Motor neuron (in vitro differentiated cells): Measurements from ENCODE around the gene GINS2. TPM values are rescaled to one million over a fixed set of nuclear protein-coding genes. Genes with fewer than 3 reads are reported as not detected.

Experiments
- ATAC-seq, 8 experiments: fragments of 200-7000 bp; cut with Tn5 transposase; replicated peaks in 6 of 8; 2 replicates each; pipeline ENCODE4 v1.8.0; 2021; ENCODE audit warnings: mild to moderate bottlenecking in 8 of 8, moderate library complexity in 8 of 8
- H3K27ac ChIP-seq, 2 donors: fragments of 250-450 bp; sonication (Bioruptor Pico); 2 replicates each; pipeline ENCODE4 v1.9.0; 2021; ENCODE audit warnings: antibody characterized with exemption in 2 of 2, mild to moderate bottlenecking in 2 of 2, moderate library complexity in 1 of 2
- H3K4me1 ChIP-seq, 2 donors: fragments of 250-450 bp; sonication (Bioruptor Pico); replicated peaks in 1 of 2; 2 replicates each; pipeline ENCODE4 v1.6.1; 2021; ENCODE audit warnings: antibody characterized with exemption in 2 of 2, mild to moderate bottlenecking in 2 of 2, moderate library complexity in 1 of 2
- H3K4me3 ChIP-seq, 5 donors: fragments of 250-450 bp; sonication (Bioruptor Pico); 2 replicates each; pipeline ENCODE4 v1.9.0; 2021; ENCODE audit warnings: antibody characterized with exemption in 5 of 5, mild to moderate bottlenecking in 5 of 5, moderate library complexity in 4 of 5
- WGBS, 10 experiments: fragments of 450-650 bp; shearing (Covaris generic); methylation state at CpG; one replicate each; pipeline ENCODE4 v1.0.0; 2022; 5-methylcytosine and 5-hydroxymethylcytosine counted together
- in situ Hi-C, 9 experiments: fragments of 400-800 bp; cut with MboI; loops; one replicate each; pipeline ENCODE4 v1.15.0; 2021; ENCODE audit warnings: low sequenced_read_pairs in 9 of 9, low pct_unique_long_range_greater_than_20kb in 2 of 9; ENCODE audit not compliant: unreplicated experiment in 9 of 9
- total RNA-seq, 8 experiments: library from RNA; unstranded; fragments of 300-600 nt; gene quantifications; 2 replicates each; pipeline versions ENCODE4 v1.2.3 to v1.2.4, GENCODE V29; 2022

GINS2 gene
- total RNA-seq, 8 experiments from 2014 or later: 0.25 to 26.1 (median 5.3) TPM

DNA sequence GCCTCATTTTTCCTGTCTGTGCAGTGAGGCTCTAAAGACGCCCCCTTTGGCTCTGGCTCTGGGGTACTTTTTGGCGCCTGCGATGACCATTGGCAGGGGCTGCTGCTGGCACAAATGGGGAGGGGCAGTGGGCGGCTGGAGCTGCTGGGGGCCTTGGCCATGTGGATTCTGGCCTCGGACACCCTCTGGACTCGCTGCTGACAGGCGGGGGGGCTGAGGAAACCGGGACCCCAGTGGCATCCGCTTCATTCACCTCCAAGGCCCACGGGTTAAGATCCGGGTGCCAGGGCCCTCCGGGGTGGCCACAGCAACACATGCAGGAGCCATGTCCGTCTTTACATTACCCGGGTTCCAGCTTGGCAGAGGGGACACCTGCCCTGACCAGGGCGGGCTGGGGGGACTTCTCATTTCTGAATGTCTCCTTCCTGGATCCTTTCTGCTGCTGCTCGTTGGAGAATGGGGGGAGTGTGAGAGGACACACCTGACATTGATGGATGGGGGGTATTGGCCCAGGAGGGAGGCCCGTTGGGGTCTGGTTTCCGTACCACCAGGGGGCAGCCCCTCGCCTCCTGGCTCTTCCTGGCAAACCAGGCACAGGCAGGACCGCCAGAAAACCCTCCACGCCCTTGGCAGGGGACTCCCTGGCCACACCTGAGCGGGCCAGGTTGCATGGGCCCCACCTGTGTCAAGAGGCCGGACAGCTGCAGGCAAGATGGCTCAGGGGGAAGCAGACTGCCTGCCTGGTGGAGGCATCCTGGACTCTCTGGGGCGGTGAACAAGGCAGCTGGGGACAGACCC is 53.8 kb downstream of the GINS2 start:
- WGBS, 10 experiments: 83 to 98% (median 88%) methylated on average over 5 of the region's 24 CpGs; no CpG with 5 or more reads in 7 of the 10 experiments

GRCh38 chr16:85633888-85634287 is 54.9 kb downstream of the GINS2 start:
- Histone ChIP-seq H3K27ac (no peak overlapping the region), H3K4me1 (peaks cover 57 to 66% of the 10 kb centered on the region in 2 donors), H3K4me3 (no peak overlapping the region)
- in situ Hi-C loops: no loop called here
- ATAC-seq: no peak
- 87 to 96% methylated on average over 5 to 15 of the region's 35 CpGs; no CpG with 5 or more reads in 8 of the 10 experiments for WGBS, 10 experiments

More for the DNA sequence above, 53.8 kb downstream of the GINS2 start:
- no peak overlapping the region for H3K4me3 ChIP-seq
- peak in 1 of 8 experiments; percentile 22 for ATAC-seq
- peaks cover 62 to 68% of the 10 kb centered on the region in 2 donors for H3K4me1 ChIP-seq
- H3K27ac ChIP-seq: no peak overlapping the region
- in situ Hi-C loops: no loop called here

DNA sequence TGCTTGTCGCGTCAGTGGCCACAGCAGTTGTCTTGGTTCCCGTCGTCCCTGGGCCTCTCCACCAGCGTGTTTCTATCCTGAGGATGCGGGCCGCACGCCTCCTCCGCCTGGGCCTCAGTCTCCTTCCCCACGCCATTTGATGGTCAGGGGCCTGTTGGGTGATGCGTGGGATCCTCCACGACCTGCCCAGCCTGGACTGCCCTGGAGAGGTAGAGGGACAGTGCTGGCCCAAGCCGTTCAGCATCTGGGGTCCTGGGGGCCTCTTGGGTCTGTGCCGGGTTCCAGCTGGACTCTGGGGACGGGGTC is 55.4 kb downstream of the GINS2 start:
- H3K4me3 ChIP-seq: no peak overlapping the region
- ATAC-seq: no peak
- 70 to 100% (median 70%) methylated on average over 2 to 3 of the region's 15 CpGs; no CpG with 5 or more reads in 7 of the 10 experiments for WGBS, 10 experiments
- peaks cover 58 to 67% of the 10 kb centered on the region in 2 donors for H3K4me1 ChIP-seq
- no peak overlapping the region for H3K27ac ChIP-seq
- in situ Hi-C loops: no loop called here

GRCh38 chr16:85632709-85633437 is 55.9 kb downstream of the GINS2 start:
- H3K27ac ChIP-seq: no peak overlapping the region
- ATAC-seq: no peak
- peaks cover 58 to 67% of the 10 kb centered on the region in 2 donors for H3K4me1 ChIP-seq
- 98% methylated on average over 7 to 9 of the region's 35 CpGs; no CpG with 5 or more reads in 8 of the 10 experiments for WGBS, 10 experiments
- in situ Hi-C loops: no loop called here
- no peak overlapping the region for H3K4me3 ChIP-seq

DNA sequence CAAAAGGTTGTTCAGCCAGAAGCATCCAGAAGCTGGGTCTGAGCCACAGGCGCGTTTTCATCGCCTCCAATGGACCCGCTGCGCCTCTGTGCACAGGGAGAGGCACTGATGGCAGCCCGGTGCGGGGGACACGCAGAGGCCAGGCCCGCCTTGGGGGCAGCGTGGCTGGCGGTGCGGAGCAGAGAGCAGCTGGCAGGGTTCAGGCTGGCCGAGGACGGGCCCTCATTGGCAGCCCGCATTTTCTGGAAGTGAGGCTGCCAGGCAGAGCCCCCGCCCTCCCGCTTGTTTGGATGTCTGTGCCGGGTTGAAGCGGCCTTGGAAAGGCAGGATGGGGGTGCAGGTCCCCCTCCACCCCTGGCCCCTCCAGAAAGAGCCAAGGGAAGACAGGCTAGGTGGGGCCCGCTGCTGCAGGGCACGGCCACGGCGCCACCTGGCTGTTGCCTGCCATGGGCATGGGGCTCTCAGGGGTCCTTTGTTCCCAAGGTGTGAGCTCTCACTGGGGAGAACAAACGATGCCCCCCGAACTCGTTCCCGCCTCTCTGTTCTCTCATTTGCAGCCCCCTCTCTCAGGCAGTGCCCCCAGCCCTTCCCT is 56.9 kb downstream of the GINS2 start:
- Histone ChIP-seq H3K27ac (no peak overlapping the region), H3K4me3 (no peak overlapping the region), H3K4me1 (peaks cover 58 to 67% of the 10 kb centered on the region in 2 donors)
- WGBS, 10 experiments: 80 to 100% (median 95%) methylated on average over 1 to 6 of the region's 27 CpGs; no CpG with 5 or more reads in 7 of the 10 experiments
- no peak for ATAC-seq
- in situ Hi-C loops: no loop called here

DNA sequence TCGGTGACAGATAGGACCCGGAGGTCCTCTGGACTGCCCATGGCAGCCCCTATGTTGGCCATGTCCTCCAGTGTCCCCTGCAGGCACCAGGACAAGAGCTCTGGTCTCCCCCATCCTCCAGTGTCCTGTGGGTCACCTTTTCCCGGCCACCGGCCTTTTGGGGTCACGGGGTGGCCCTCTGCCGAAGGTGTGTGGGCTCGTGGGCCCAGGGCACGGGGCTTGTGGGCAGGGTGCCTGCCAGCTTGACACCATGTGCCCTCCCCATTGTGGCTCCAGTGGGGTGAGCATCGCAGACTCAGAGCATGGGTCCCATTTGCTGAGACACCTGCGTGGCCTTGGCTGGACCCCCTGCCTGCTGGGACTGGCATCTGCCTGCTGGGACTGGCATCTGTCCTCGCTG is 57.5 kb downstream of the GINS2 start:
- ATAC-seq: no peak
- 100% methylated on average over 1 to 5 of the region's 11 CpGs; no CpG with 5 or more reads in 8 of the 10 experiments for WGBS, 10 experiments
- Histone ChIP-seq H3K27ac (no peak overlapping the region), H3K4me3 (no peak overlapping the region), H3K4me1 (peaks cover 58 to 66% of the 10 kb centered on the region in 2 donors)
- in situ Hi-C loops: no loop called here

GRCh38 chr16:85629853-85630252 is 58.9 kb downstream of the GINS2 start:
- in situ Hi-C loops: no loop called here
- whole genome bisulfite sequencing, 10 experiments: 100% methylated on average over 1 to 4 of the region's 5 CpGs; no CpG with 5 or more reads in 7 of the 10 experiments
- H3K4me3 ChIP-seq: no peak overlapping the region
- H3K4me1 ChIP-seq: peaks cover 58 to 66% of the 10 kb centered on the region in 2 donors
- no peak overlapping the region for H3K27ac ChIP-seq
- ATAC-seq: no peak

DNA sequence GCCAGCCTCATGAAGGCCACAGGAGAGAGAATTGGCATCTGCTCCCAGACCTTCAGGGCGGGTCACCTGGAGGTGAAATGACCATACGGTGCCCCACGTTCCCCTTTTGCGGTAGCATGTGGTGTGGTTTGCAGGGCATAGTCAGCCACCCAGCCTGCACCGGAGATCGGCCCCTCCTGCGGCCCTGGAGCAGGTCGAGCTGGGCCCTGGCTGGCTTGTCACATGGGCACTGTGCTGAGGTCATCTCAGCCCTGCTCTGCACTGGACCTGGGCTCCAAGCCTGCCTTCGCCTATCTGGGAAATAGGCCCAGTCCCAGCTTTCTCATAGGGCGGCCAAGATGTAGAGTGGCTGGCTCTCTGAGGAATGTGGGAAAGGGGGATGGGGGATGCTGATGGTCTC is 59.4 kb downstream of the GINS2 start:
- no peak overlapping the region for H3K4me3 ChIP-seq
- ATAC-seq: no peak
- WGBS, 10 experiments: 99 to 100% methylated on average over 1 to 7 of the region's 10 CpGs; no CpG with 5 or more reads in 8 of the 10 experiments
- in situ Hi-C loops: no loop called here
- H3K27ac ChIP-seq: no peak overlapping the region
- H3K4me1 ChIP-seq: peaks cover 63 to 69% of the 10 kb centered on the region in 2 donors

GRCh38 chr16:85628645-85629044 is 60.1 kb downstream of the GINS2 start:
- Histone ChIP-seq H3K27ac (peak overlapping the region; percentile 78 to 87), H3K4me3 (no peak overlapping the region), H3K4me1 (peaks cover 70% of the 10 kb centered on the region in 2 donors)
- 80 to 98% (median 93%) methylated on average over 1 to 8 of the region's 14 CpGs; no CpG with 5 or more reads in 6 of the 10 experiments for WGBS, 10 experiments
- ATAC-seq: no peak
- in situ Hi-C loops: no loop called here

- ATAC-seq: peak in 1 of 8 experiments; percentile 1
- peaks cover 68 to 74% of the 10 kb centered on the region in 2 donors for H3K4me1 ChIP-seq
- peak overlapping the region; percentile 78 to 87 for H3K27ac ChIP-seq
- no CpG with 5 or more reads among the region's 5 CpGs for WGBS, 10 experiments
- in situ Hi-C loops: no loop called here
- H3K4me3 ChIP-seq: no peak overlapping the region
Observed at GRCh38 chr16:85628265-85628556, 60.5 kb downstream of the GINS2 start.

GRCh38 chr16:85627526-85628264 is 61.1 kb downstream of the GINS2 start:
- H3K27ac ChIP-seq: peak overlapping the region; percentile 78 to 87
- H3K4me3 ChIP-seq: no peak overlapping the region
- in situ Hi-C loops: no loop called here
- peaks cover 66 to 73% of the 10 kb centered on the region in 2 donors for H3K4me1 ChIP-seq
- WGBS, 10 experiments: 76 to 100% (median 83%) methylated on average over 1 to 3 of the region's 30 CpGs; no CpG with 5 or more reads in 7 of the 10 experiments
- ATAC-seq: peak in 6 of 8 experiments; percentile 18 to 57 (median 50)

GRCh38 chr16:85627089-85627488 is 61.7 kb downstream of the GINS2 start:
- H3K4me1 ChIP-seq: peaks cover 66 to 73% of the 10 kb centered on the region in 2 donors
- in situ Hi-C loops: no loop called here

More at GRCh38 chr16:85627089-85627488, 61.7 kb downstream of the GINS2 start:
- ATAC-seq: no peak
- Histone ChIP-seq H3K4me3 (no peak overlapping the region), H3K27ac (peak overlapping the region; percentile 78 to 87)
- WGBS, 10 experiments: 27 to 86% (median 80%) methylated on average over 1 to 6 of the region's 8 CpGs; no CpG with 5 or more reads in 6 of the 10 experiments
